HepG2 (cell line): ENCODE results near the gene EFNA2. TPM values are rescaled to one million over a fixed set of nuclear protein-coding genes. Genes with fewer than 3 reads are reported as not detected.

Source experiments
- CAMTA2 ChIP-seq: sonication (generic); formaldehyde crosslinking; IDR thresholded peaks from 2 replicates; pipeline ENCODE4 v1.4.0; 2020; ENCODE audit warnings: mild to moderate bottlenecking, missing genetic modification reagents, borderline replicate concordance
- CREM ChIP-seq, 2 experiments: sonication (generic) in 1 of 2; formaldehyde crosslinking in 1 of 2; IDR thresholded peaks; 2 replicates each; pipeline versions ENCODE4 v1.4.0 to v1.6.1; 2016 to 2020; ENCODE audit warnings: antibody characterized with exemption in 1 of 2, mild to moderate bottlenecking in 1 of 2, missing genetic modification reagents in 1 of 2
- HDAC2 ChIP-seq: sonication (generic); formaldehyde crosslinking; IDR thresholded peaks from 2 replicates; pipeline ENCODE4 v1.4.0; 2020; ENCODE audit warnings: missing genetic modification reagents
- HMG20A ChIP-seq: IDR thresholded peaks from 2 replicates; pipeline ENCODE4 v1.6.1; 2016; ENCODE audit warnings: borderline replicate concordance
- HOXA5 ChIP-seq: sonication (generic); formaldehyde crosslinking; IDR thresholded peaks from 2 replicates; pipeline ENCODE4 v1.4.0; 2020; ENCODE audit warnings: missing genetic modification reagents
- MATR3 ChIP-seq: sonication (generic); formaldehyde crosslinking; IDR thresholded peaks from 2 replicates; pipeline ENCODE4 v1.4.0; 2020; ENCODE audit warnings: missing genetic modification reagents
- RELA ChIP-seq: sonication (generic); formaldehyde crosslinking; IDR thresholded peaks from 2 replicates; pipeline ENCODE4 v1.4.0; 2020; ENCODE audit warnings: missing genetic modification reagents
- RFX1 ChIP-seq: fragments of 450-650 bp; IDR thresholded peaks from 2 replicates; pipeline ENCODE4 v1.6.1; 2017
- SIN3B ChIP-seq: fragments of 150-350 bp; IDR thresholded peaks from 2 replicates; pipeline ENCODE4 v1.6.1; 2014; ENCODE audit warnings: low read length
- SRY ChIP-seq: sonication (generic); formaldehyde crosslinking; IDR thresholded peaks from 2 replicates; pipeline ENCODE4 v1.8.0; 2022; ENCODE audit warnings: mild to moderate bottlenecking, missing genetic modification reagents
- ZNF225 ChIP-seq: sonication (generic); formaldehyde crosslinking; IDR thresholded peaks from 2 replicates; pipeline ENCODE4 v1.4.0; 2020; ENCODE audit warnings: mild to moderate bottlenecking, missing genetic modification reagents
- ZNF282 ChIP-seq: fragments of 450-650 bp; IDR thresholded peaks from 2 replicates; pipeline ENCODE4 v1.6.1; 2018; ENCODE audit not compliant: partially characterized antibody
- ZNF670 ChIP-seq: sonication (generic); formaldehyde crosslinking; IDR thresholded peaks from 2 replicates; pipeline ENCODE4 v1.8.0; 2022; ENCODE audit warnings: mild to moderate bottlenecking, missing genetic modification reagents, borderline replicate concordance
- polyA plus RNA-seq, 8 experiments: library from polyadenylated mRNA; depleted of rRNA in 3 of 8; stranded (reverse) in 7 of 8; unstranded in 1 of 8; fragments of >200 nt; fragmentation: Illumina TruSeq in 4 of 8; extraction: Trizol in 4 of 8; gene quantifications; 2 replicates each; pipeline versions ENCODE4 v1.2.1 to v1.2.3, GENCODE V29; 2011 to 2016; ENCODE audit warnings: low read depth in 4 of 8, missing spikeins in 1 of 8, mixed read lengths in 1 of 8; ENCODE audit not compliant: insufficient read depth in 1 of 8
- total RNA-seq, 5 experiments: library from RNA; depleted of rRNA; stranded (reverse); fragments of >200 nt; fragmentation: Illumina TruSeq; extraction: Trizol; gene quantifications; 2 replicates each; pipeline ENCODE4 v1.2.3, GENCODE V29; 2016; ENCODE audit warnings: low read depth in 1 of 5
- TF ChIP-seq, protein P1 (sequence below): sonication (generic); formaldehyde crosslinking; IDR thresholded peaks from 2 replicates; pipeline ENCODE4 v1.4.0; 2020; ENCODE audit warnings: missing genetic modification reagents
- TF ChIP-seq, protein P2 (sequence below): sonication (generic); formaldehyde crosslinking; IDR thresholded peaks from 2 replicates; pipeline ENCODE4 v1.4.0; 2020; ENCODE audit warnings: missing genetic modification reagents, borderline replicate concordance
- TF ChIP-seq, protein P3 (sequence below): sonication (generic); formaldehyde crosslinking; IDR thresholded peaks from 2 replicates; pipeline ENCODE4 v1.5.0; 2020; ENCODE audit warnings: missing genetic modification reagents
- TF ChIP-seq, protein P4 (sequence below): IDR thresholded peaks from 2 replicates; pipeline ENCODE4 v1.6.1; 2016; ENCODE audit warnings: low read depth

Gene EFNA2
- total and polyA plus RNA-seq, 2 of the 13 experiments (the other 11 are each of a cell fraction or from before 2014, with no cell fraction given) = 6.0 to 9.9 TPM

DNA sequence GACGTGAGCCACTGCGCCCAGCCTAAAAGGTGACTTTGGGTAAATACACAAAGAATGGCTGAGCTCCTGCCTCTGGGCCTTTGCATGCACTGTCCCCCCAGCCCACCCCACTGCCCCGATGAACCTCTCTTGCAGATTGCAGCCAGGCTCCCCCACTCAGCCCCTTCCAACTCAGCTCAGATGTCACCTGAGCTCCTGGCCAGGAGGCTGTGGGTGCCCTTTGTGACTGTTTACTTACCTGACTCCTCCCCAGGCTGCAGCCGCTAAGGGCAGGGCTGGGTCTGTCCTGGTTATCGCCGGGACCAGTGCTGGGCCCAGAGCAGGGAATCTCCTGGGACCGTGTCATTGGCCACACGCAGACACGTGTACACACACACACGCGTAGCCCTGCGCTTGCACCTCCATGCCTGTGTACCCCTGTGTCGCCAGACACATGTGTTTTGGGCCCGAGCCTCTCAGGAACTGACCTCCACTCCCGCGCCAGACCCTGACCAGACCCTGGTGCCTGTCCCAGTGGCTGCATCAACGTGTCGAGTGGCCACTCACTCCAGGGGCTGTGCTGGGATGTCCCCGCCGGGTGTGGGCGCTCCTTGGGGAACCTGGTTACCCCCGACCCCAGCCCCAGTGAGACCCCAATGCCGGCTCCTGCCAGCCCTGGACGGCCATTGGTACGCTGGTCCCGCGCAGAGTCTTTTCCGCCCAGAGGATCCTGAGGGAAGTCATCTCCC lies 18.7 kb downstream of the EFNA2 start (continued):
- TF ChIP-seq, protein P1, sequence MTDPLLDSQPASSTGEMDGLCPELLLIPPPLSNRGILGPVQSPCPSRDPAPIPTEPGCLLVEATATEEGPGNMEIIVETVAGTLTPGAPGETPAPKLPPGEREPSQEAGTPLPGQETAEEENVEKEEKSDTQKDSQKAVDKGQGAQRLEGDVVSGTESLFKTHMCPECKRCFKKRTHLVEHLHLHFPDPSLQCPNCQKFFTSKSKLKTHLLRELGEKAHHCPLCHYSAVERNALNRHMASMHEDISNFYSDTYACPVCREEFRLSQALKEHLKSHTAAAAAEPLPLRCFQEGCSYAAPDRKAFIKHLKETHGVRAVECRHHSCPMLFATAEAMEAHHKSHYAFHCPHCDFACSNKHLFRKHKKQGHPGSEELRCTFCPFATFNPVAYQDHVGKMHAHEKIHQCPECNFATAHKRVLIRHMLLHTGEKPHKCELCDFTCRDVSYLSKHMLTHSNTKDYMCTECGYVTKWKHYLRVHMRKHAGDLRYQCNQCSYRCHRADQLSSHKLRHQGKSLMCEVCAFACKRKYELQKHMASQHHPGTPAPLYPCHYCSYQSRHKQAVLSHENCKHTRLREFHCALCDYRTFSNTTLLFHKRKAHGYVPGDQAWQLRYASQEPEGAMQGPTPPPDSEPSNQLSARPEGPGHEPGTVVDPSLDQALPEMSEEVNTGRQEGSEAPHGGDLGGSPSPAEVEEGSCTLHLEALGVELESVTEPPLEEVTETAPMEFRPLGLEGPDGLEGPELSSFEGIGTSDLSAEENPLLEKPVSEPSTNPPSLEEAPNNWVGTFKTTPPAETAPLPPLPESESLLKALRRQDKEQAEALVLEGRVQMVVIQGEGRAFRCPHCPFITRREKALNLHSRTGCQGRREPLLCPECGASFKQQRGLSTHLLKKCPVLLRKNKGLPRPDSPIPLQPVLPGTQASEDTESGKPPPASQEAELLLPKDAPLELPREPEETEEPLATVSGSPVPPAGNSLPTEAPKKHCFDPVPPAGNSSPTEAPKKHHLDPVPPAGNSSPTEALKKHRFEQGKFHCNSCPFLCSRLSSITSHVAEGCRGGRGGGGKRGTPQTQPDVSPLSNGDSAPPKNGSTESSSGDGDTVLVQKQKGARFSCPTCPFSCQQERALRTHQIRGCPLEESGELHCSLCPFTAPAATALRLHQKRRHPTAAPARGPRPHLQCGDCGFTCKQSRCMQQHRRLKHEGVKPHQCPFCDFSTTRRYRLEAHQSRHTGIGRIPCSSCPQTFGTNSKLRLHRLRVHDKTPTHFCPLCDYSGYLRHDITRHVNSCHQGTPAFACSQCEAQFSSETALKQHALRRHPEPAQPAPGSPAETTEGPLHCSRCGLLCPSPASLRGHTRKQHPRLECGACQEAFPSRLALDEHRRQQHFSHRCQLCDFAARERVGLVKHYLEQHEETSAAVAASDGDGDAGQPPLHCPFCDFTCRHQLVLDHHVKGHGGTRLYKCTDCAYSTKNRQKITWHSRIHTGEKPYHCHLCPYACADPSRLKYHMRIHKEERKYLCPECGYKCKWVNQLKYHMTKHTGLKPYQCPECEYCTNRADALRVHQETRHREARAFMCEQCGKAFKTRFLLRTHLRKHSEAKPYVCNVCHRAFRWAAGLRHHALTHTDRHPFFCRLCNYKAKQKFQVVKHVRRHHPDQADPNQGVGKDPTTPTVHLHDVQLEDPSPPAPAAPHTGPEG (CRISPR knock-in tag) = 0 out of 2 replicates have a peak, but pooled peaks have one; percentile 42
- TF ChIP-seq RFX1 (no peak), SRY (CRISPR knock-in tag) (no peak), HOXA5 (CRISPR knock-in tag) (no peak), HDAC2 (CRISPR knock-in tag) (peak; percentile 76), CREM (IDR thresholded peaks at IDR 0.05) (no peak), CREM (CRISPR knock-in tag; IDR thresholded peaks at IDR 0.05) (no peak), RELA (CRISPR knock-in tag) (no peak), ZNF225 (no peak), HMG20A (CRISPR knock-in tag) (no peak), ZNF670 (no peak), MATR3 (0 out of 2 replicates have a peak, but pooled peaks have one; percentile 58), SIN3B (no peak), CAMTA2 (no peak), ZNF282 (no peak)
- TF ChIP-seq, protein P2, sequence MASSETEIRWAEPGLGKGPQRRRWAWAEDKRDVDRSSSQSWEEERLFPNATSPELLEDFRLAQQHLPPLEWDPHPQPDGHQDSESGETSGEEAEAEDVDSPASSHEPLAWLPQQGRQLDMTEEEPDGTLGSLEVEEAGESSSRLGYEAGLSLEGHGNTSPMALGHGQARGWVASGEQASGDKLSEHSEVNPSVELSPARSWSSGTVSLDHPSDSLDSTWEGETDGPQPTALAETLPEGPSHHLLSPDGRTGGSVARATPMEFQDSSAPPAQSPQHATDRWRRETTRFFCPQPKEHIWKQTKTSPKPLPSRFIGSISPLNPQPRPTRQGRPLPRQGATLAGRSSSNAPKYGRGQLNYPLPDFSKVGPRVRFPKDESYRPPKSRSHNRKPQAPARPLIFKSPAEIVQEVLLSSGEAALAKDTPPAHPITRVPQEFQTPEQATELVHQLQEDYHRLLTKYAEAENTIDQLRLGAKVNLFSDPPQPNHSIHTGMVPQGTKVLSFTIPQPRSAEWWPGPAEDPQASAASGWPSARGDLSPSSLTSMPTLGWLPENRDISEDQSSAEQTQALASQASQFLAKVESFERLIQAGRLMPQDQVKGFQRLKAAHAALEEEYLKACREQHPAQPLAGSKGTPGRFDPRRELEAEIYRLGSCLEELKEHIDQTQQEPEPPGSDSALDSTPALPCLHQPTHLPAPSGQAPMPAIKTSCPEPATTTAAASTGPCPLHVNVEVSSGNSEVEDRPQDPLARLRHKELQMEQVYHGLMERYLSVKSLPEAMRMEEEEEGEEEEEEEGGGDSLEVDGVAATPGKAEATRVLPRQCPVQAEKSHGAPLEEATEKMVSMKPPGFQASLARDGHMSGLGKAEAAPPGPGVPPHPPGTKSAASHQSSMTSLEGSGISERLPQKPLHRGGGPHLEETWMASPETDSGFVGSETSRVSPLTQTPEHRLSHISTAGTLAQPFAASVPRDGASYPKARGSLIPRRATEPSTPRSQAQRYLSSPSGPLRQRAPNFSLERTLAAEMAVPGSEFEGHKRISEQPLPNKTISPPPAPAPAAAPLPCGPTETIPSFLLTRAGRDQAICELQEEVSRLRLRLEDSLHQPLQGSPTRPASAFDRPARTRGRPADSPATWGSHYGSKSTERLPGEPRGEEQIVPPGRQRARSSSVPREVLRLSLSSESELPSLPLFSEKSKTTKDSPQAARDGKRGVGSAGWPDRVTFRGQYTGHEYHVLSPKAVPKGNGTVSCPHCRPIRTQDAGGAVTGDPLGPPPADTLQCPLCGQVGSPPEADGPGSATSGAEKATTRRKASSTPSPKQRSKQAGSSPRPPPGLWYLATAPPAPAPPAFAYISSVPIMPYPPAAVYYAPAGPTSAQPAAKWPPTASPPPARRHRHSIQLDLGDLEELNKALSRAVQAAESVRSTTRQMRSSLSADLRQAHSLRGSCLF (CRISPR knock-in tag) = no peak
- TF ChIP-seq, protein P3, sequence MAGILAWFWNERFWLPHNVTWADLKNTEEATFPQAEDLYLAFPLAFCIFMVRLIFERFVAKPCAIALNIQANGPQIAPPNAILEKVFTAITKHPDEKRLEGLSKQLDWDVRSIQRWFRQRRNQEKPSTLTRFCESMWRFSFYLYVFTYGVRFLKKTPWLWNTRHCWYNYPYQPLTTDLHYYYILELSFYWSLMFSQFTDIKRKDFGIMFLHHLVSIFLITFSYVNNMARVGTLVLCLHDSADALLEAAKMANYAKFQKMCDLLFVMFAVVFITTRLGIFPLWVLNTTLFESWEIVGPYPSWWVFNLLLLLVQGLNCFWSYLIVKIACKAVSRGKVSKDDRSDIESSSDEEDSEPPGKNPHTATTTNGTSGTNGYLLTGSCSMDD (CRISPR knock-in tag) = no peak
- TF ChIP-seq, protein P4, sequence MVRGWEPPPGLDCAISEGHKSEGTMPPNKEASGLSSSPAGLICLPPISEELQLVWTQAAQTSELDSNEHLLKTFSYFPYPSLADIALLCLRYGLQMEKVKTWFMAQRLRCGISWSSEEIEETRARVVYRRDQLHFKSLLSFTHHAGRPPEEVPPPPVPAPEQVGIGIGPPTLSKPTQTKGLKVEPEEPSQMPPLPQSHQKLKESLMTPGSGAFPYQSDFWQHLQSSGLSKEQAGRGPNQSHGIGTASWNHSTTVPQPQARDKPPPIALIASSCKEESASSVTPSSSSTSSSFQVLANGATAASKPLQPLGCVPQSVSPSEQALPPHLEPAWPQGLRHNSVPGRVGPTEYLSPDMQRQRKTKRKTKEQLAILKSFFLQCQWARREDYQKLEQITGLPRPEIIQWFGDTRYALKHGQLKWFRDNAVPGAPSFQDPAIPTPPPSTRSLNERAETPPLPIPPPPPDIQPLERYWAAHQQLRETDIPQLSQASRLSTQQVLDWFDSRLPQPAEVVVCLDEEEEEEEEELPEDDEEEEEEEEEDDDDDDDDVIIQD (CRISPR knock-in tag) = no peak
